Ishikawa (cell line): Measurements from ENCODE around the gene OPA3.

ENCODE experiments used
- CEBPB ChIP-seq: IDR thresholded peaks from 2 replicates; pipeline ENCODE4 v1.6.1; 2012
- CREB1 ChIP-seq: IDR thresholded peaks from 2 replicates; pipeline ENCODE4 v1.6.1; 2012; ENCODE audit warnings: low read depth
- EGR1 ChIP-seq: IDR thresholded peaks from 2 replicates; pipeline ENCODE4 v1.6.1; 2012
- EP300 ChIP-seq: IDR thresholded peaks from 2 replicates; pipeline ENCODE4 v1.6.1; 2012; ENCODE audit warnings: borderline replicate concordance
- FOXM1 ChIP-seq: IDR thresholded peaks from 2 replicates; pipeline ENCODE4 v1.6.1; 2012; ENCODE audit warnings: low read depth, borderline replicate concordance
- MAX ChIP-seq: IDR thresholded peaks from 2 replicates; pipeline ENCODE4 v1.6.1; 2012
- NFIC ChIP-seq: IDR thresholded peaks from 2 replicates; pipeline ENCODE4 v1.6.1; 2012
- RAD21 ChIP-seq: IDR thresholded peaks from 2 replicates; pipeline ENCODE4 v1.6.1; 2012; ENCODE audit warnings: low read depth
- REST ChIP-seq: IDR thresholded peaks from 2 replicates; pipeline ENCODE4 v1.6.1; 2012; ENCODE audit warnings: low read depth, mild to moderate bottlenecking
- TAF1 ChIP-seq: IDR thresholded peaks from 2 replicates; pipeline ENCODE4 v1.6.1; 2012; ENCODE audit warnings: low read depth, mild to moderate bottlenecking
- TCF12 ChIP-seq: IDR thresholded peaks from 2 replicates; pipeline ENCODE4 v1.6.1; 2012; ENCODE audit warnings: low read depth
- TEAD4 ChIP-seq: IDR thresholded peaks from 2 replicates; pipeline ENCODE4 v1.6.1; 2012
- USF1 ChIP-seq: IDR thresholded peaks from 2 replicates; pipeline ENCODE4 v1.6.1; 2012
- YY1 ChIP-seq: IDR thresholded peaks from 2 replicates; pipeline ENCODE4 v1.6.1; 2012; ENCODE audit warnings: low read depth
- ZBTB7A ChIP-seq: IDR thresholded peaks from 2 replicates; pipeline ENCODE4 v1.6.1; 2012; ENCODE audit warnings: low read depth

Gene OPA3

GRCh38 chr19:45564131-45564780, 20.3 kb downstream of the OPA3 start:
- TF ChIP-seq TEAD4 (no peak), TAF1 (no peak), REST (no peak), EGR1 (no peak), USF1 (no peak), CEBPB (no peak), FOXM1 (no peak), MAX (no peak), NFIC (no peak), ZBTB7A (no peak), CREB1 (no peak), RAD21 (no peak), EP300 (no peak), YY1 (no peak), TCF12 (no peak)

GRCh38 chr19:45560686-45561085, 23.9 kb downstream of the OPA3 start:
- no peak for TF ChIP-seq TAF1
- TF ChIP-seq FOXM1: no peak
- TF ChIP-seq REST: no peak
- TF ChIP-seq RAD21: no peak
- TF ChIP-seq TEAD4: no peak
- TF ChIP-seq EGR1: no peak
- TF ChIP-seq EP300: no peak
- no peak for TF ChIP-seq CREB1
- TF ChIP-seq ZBTB7A: no peak
- no peak for TF ChIP-seq TCF12

GRCh38 chr19:45560038-45560437, 24.6 kb downstream of the OPA3 start:
- no peak for TF ChIP-seq TEAD4
- TF ChIP-seq ZBTB7A: no peak
- TF ChIP-seq MAX: no peak
- TF ChIP-seq NFIC: no peak
- no peak for TF ChIP-seq TAF1
- TF ChIP-seq YY1: no peak
- TF ChIP-seq CEBPB: no peak
- no peak for TF ChIP-seq FOXM1
- TF ChIP-seq EP300: no peak
- TF ChIP-seq TCF12: no peak
- no peak for TF ChIP-seq REST
- TF ChIP-seq USF1: no peak
- no peak for TF ChIP-seq EGR1
- TF ChIP-seq RAD21: no peak
- no peak for TF ChIP-seq CREB1

- peak; percentile 79 for TF ChIP-seq RAD21
- no peak for TF ChIP-seq TAF1
Observed at GRCh38 chr19:45558399-45558878, 26.2 kb downstream of the OPA3 start.

- no peak for TF ChIP-seq EP300
- no peak for TF ChIP-seq ZBTB7A
- no peak for TF ChIP-seq REST
- no peak for TF ChIP-seq YY1
- no peak for TF ChIP-seq NFIC
- TF ChIP-seq TAF1: no peak
- no peak for TF ChIP-seq CEBPB
- no peak for TF ChIP-seq EGR1
- no peak for TF ChIP-seq TCF12
- no peak for TF ChIP-seq TEAD4
- no peak for TF ChIP-seq FOXM1
- no peak for TF ChIP-seq USF1
- TF ChIP-seq MAX: no peak
- no peak for TF ChIP-seq CREB1
- TF ChIP-seq RAD21: no peak
Observed at GRCh38 chr19:45556835-45557234, 27.8 kb downstream of the OPA3 start.
